Measurements from ENCODE around the gene QRFP. TPM values are rescaled to one million over a fixed set of nuclear protein-coding genes. Genes with fewer than 3 reads are reported as not detected.

Gene QRFP
- total RNA-seq, 2 donors from 2014 or later: not detected

GRCh38 chr9:130900701-130901497 lies 4.3 kb upstream of the QRFP start:
- no peaks in the 10 kb centered on the region for H3K9me3 ChIP-seq (ENCODE audit: control insufficient read depth, low read length, poor library complexity, severe bottlenecking)
- no peak overlapping the region for H3K4me3 Mint-ChIP-seq
- H3K4me1 Mint-ChIP-seq: no peaks in the 10 kb centered on the region
- H3K27me3 Mint-ChIP-seq: peaks cover 19% of the 10 kb centered on the region
- no peak for ATAC-seq
- H3K36me3 Mint-ChIP-seq (ENCODE audit: low read depth): no peaks in the 10 kb centered on the region
- no peak for DNase-seq
- no peak overlapping the region for H3K27ac Mint-ChIP-seq

GRCh38 chr9:130899051-130899748 lies 2.6 kb upstream of the QRFP start:
- Mint-ChIP-seq H3K27me3 (peaks cover 14% of the 10 kb centered on the region), H3K27ac (no peak overlapping the region), H3K4me1 (no peaks in the 10 kb centered on the region), H3K4me3 (no peak overlapping the region), H3K36me3 (ENCODE audit: low read depth) (no peaks in the 10 kb centered on the region)
- DNase-seq (no peak), ATAC-seq (no peak)
- H3K9me3 ChIP-seq (ENCODE audit: control insufficient read depth, low read length, poor library complexity, severe bottlenecking): no peaks in the 10 kb centered on the region

- peaks cover 11% of the 10 kb centered on the region for H3K27me3 Mint-ChIP-seq
- no peaks in the 10 kb centered on the region for H3K36me3 Mint-ChIP-seq (ENCODE audit: low read depth)
- ATAC-seq (no peak), DNase-seq (no peak)
- H3K4me3 Mint-ChIP-seq: no peak overlapping the region
- no peaks in the 10 kb centered on the region for H3K4me1 Mint-ChIP-seq
- H3K27ac Mint-ChIP-seq: no peak overlapping the region
- no peaks in the 10 kb centered on the region for H3K9me3 ChIP-seq (ENCODE audit: control insufficient read depth, low read length, poor library complexity, severe bottlenecking)
Observed at GRCh38 chr9:130898552-130898852, 1.9 kb upstream of the QRFP start.

DNA sequence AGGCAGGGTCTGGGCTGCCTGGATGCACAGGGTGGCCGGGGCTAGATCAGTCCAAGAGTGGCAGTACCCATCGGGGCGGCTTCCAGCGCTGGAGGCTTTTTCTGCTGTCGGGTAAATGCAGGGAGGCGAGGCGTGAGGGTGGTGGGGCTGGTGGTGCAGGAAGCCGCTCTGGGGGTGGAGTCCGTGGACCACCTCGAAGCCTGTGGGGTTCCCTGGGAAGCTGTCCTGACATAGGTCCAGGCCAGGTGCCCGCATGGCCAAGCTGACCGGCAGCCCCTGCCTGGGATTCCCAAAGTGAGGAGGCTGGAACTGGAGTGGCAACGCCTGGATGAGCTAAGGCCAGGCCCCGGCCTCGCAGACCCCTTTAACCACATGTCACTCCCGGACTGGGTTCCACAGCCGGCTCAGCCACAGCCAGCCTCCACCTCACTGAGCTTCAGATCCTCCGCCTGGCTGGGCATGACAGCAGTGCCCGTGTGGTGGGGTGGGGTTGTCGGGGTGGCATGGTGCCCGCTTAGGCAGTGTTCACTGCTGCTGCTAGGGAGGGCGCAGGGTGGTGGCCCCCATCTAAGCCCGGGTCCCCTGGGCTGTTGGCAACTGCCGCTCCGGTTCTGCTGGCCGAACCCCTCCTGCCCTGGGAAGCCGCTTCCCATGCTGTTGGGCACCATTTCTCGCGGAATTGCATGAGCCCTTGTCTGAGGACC lies 1.4 kb upstream of the QRFP start:
- Mint-ChIP-seq H3K27me3 (peaks cover 9% of the 10 kb centered on the region), H3K36me3 (ENCODE audit: low read depth) (no peaks in the 10 kb centered on the region), H3K4me1 (no peaks in the 10 kb centered on the region), H3K27ac (no peak overlapping the region), H3K4me3 (no peak overlapping the region)
- DNase-seq: no peak
- H3K9me3 ChIP-seq (ENCODE audit: control insufficient read depth, low read length, poor library complexity, severe bottlenecking): no peaks in the 10 kb centered on the region
- ATAC-seq: no peak

DNA sequence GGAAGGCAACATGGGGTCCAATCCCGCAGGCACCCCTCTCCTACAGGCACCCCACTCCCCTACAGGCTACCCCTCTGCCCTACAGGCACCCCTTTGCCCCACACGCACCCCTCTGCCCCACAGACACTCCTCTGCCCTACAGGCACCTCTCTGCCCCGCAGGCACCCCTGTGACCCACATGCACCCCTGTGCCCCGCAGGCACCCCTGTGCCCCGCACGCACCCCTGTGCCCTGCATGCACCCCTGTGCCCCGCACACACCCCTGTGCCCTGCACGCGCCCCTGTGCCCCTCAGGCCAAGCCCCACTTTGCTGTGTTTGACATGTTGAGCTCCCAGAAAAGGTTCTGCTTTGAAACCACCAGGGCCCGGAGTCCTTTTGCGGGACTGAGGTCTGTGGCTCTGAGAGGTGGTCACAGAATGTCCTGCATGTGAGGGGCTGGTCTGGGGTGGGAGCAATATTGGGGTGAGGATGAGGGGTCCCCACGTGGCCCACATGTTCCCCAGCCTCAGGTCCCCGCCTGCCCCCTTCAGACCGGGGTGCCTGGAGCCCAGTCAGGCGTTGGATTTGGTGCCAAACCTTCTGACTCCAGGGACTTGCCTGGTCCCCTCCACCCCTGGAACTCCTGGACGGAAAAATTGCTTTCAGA lies 616 bp upstream of the QRFP start:
- Mint-ChIP-seq H3K36me3 (ENCODE audit: low read depth) (no peaks in the 10 kb centered on the region), H3K4me3 (no peak overlapping the region), H3K4me1 (no peaks in the 10 kb centered on the region), H3K27ac (no peak overlapping the region), H3K27me3 (peaks cover 9% of the 10 kb centered on the region)
- ATAC-seq: no peak
- no peak for DNase-seq
- H3K9me3 ChIP-seq (ENCODE audit: control insufficient read depth, low read length, poor library complexity, severe bottlenecking): no peaks in the 10 kb centered on the region

DNA sequence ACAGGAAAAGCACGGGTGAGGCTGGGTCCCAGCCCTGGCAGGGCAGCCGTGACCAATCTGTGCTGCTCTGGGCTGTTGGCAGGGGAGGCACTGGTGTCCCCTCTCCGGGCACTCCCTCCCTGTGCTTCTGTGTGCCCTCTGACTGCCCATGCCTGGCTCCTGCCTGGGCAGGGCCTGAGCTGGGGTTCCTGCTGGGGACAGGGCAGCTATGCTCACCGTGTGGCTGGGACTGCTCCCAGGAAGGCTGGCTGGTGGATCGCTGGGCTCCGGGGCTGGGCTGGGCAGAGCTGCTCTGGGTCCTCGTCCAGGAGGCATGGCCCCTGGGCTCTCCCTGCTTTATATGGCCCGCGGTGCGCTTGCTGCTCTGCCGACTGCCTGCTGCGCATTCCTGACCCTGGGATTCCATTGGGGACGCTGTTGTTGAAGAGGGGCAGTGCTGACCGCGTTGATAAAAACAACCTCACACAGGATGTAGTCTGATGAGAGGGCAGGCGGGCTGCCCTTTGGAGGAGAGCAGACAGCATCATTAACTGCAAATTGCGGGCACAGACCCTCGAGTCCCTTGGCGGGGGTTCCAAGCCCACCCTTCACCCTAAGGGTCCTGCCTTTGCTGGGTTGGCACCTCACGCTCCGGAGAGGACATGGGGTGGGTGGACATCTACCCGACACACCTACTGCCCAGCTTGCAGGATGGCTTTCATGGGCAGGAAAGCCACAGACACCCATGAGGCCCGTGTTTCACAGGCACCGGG lies 955 bp downstream of the QRFP start:
- ATAC-seq (no peak), DNase-seq (no peak)

GRCh38 chr9:130895038-130895437 lies 1.6 kb downstream of the QRFP start:
- Mint-ChIP-seq H3K4me1 (no peaks in the 10 kb centered on the region), H3K36me3 (ENCODE audit: low read depth) (no peaks in the 10 kb centered on the region), H3K4me3 (no peak overlapping the region), H3K27me3 (peaks cover 6% of the 10 kb centered on the region), H3K27ac (no peak overlapping the region)
- DNase-seq: no peak
- H3K9me3 ChIP-seq (ENCODE audit: control insufficient read depth, low read length, poor library complexity, severe bottlenecking): no peaks in the 10 kb centered on the region
- no peak for ATAC-seq

More for the DNA sequence above, 955 bp downstream of the QRFP start:
- peaks cover 9% of the 10 kb centered on the region for H3K27me3 Mint-ChIP-seq
- no peak overlapping the region for H3K27ac Mint-ChIP-seq
- H3K36me3 Mint-ChIP-seq (ENCODE audit: low read depth): no peaks in the 10 kb centered on the region
- no peaks in the 10 kb centered on the region for H3K4me1 Mint-ChIP-seq
- H3K4me3 Mint-ChIP-seq: no peak overlapping the region
- H3K9me3 ChIP-seq (ENCODE audit: control insufficient read depth, low read length, poor library complexity, severe bottlenecking): no peaks in the 10 kb centered on the region

- Mint-ChIP-seq H3K4me3 (no peak overlapping the region), H3K27ac (no peak overlapping the region), H3K27me3 (peaks cover 1% of the 10 kb centered on the region), H3K36me3 (ENCODE audit: low read depth) (no peaks in the 10 kb centered on the region), H3K4me1 (no peaks in the 10 kb centered on the region)
- DNase-seq (no peak), ATAC-seq (no peak)
- H3K9me3 ChIP-seq (ENCODE audit: control insufficient read depth, low read length, poor library complexity, severe bottlenecking): no peaks in the 10 kb centered on the region
Observed at GRCh38 chr9:130894546-130894945, 2.1 kb downstream of the QRFP start.

DNA sequence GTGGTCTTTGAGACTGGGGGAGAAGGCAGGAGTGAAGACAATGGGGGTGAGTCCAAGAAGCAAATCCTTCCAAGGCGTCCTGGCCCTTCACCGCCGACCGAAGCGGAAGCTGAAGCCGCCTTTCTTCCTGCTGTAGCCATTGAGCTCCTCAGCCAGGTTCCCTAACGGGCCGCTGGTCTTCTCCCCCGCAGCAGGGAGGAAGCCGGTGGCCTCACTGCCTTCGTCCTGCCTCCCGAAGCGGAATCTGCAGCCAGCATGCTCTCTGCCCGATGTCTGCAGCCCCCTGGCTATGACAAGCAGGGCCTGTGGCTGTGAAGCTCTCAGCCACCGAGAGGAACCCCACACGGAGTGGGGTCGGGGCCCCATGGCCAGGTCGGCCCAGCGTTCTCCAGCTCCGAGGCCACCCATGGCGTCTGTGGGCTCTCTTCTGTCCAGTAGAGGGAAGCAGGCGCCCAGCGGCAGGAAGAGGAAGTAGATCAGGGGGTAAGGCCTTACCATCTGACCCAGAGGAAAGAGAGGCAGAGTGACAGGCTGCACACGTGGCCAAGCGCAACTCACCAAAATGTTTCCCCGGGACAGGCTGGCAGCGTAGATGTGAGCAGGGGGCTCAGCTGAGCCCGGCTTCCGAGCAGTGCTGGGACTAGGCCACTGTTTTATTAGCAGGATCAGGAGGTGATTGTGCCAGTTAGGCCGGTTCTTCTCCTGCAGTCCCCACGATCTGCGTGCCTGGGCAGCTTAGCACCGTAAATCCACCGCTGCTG lies 3.1 kb downstream of the QRFP start:
- Mint-ChIP-seq H3K4me1 (no peaks in the 10 kb centered on the region), H3K4me3 (no peak overlapping the region), H3K27me3 (no peaks in the 10 kb centered on the region), H3K36me3 (ENCODE audit: low read depth) (no peaks in the 10 kb centered on the region), H3K27ac (no peak overlapping the region)
- no peaks in the 10 kb centered on the region for H3K9me3 ChIP-seq (ENCODE audit: control insufficient read depth, low read length, poor library complexity, severe bottlenecking)
- DNase-seq: no peak
- peak; percentile 50 for ATAC-seq

DNA sequence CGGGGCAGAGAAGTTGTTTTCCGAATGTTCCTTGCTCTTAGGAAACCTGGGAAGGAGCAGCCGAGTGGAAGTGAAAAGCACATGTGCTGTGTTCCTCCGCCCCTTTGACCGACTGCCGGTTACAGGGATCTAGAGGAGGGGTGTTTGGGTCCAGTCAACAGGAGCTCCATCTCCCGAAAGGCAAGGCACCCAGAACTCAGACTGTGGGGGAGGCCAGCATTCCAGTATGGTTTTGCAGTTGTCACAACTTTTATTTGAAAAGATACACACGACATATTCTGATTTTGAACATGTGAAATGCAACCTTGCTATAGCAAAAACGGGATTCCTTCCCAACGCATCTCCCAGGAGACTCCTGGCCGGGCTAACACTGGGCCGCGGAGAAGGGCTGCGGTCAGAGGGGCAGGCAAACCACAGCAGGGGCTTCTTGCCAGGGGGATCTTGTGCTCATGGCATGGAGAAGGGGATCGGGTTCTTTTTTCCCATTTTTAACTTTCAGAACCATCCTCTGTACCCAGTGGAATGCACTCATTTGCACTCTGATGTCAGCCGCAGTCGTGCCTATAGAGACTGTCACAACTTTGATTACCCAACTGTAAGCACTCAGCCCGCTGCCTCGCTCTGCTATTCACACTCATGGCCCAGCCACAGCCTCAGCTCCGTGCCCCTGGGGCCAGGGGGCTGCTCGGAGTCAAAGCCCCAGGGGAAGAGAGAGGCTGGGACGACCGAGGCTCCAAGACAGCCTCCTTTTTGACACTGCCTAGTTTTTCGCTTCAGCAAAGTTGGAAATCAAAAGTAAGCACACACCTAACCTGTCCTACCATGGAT lies 3.9 kb downstream of the QRFP start:
- Mint-ChIP-seq H3K27me3 (no peaks in the 10 kb centered on the region), H3K4me1 (no peaks in the 10 kb centered on the region), H3K27ac (no peak overlapping the region), H3K4me3 (no peak overlapping the region), H3K36me3 (ENCODE audit: low read depth) (no peaks in the 10 kb centered on the region)
- no peak for ATAC-seq
- no peak for DNase-seq
- no peaks in the 10 kb centered on the region for H3K9me3 ChIP-seq (ENCODE audit: control insufficient read depth, low read length, poor library complexity, severe bottlenecking)

DNA sequence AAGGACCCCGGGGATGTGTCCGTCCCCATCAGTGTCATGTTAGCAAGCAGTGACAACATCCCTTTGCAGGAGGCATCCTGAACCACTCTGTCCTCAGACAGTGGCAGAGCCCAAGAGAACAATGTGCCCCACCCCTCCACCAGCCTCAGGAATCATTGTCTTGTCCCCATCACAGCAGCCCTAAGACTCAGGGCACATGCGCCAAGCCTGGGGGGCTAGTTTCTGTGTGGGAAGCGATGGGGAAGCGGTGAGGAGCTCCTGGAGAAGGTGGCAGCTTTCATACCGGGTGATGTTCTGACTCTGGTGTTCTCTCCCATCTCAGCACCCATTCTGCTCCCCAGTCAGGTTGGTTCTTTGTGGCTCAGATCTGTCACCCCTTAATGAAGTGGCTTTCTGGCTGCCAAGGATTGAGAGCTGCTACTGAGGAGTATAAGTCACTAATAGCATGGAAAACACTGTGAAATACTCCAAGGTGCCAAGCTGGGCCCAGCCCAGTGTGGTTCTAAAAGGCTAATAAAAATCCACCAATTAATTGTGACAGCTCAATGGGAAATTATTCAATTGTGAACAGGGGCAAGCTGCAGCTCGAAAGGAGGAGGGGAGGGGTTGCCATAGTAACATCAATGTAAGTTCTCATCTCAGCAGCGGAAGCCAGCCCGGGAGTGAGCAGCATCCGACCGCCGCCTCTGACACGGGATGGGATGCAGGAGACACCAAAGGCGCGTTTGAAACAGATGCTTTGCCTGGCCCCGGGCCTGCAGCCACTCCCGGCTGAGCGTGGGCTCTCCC lies 4.7 kb downstream of the QRFP start:
- H3K4me3 Mint-ChIP-seq: no peak overlapping the region
- no peaks in the 10 kb centered on the region for H3K9me3 ChIP-seq (ENCODE audit: control insufficient read depth, low read length, poor library complexity, severe bottlenecking)
- DNase-seq (no peak), ATAC-seq (no peak)
- no peaks in the 10 kb centered on the region for H3K27me3 Mint-ChIP-seq
- no peak overlapping the region for H3K27ac Mint-ChIP-seq
- no peaks in the 10 kb centered on the region for H3K4me1 Mint-ChIP-seq
- no peaks in the 10 kb centered on the region for H3K36me3 Mint-ChIP-seq (ENCODE audit: low read depth)
